Measurements from ENCODE around the gene PLB1.
A peak's percentile ranks its signal among the peaks of the same experiment; 100 is the strongest.

The PLB1 gene

GRCh38 chr2:28591711-28592335 is 96.0 kb downstream of the PLB1 start:
- no peaks in the 10 kb centered on the region for H3K27me3 ChIP-seq (ENCODE audit: control insufficient read depth in 1 of 2, insufficient read depth in 2 of 2, low read length in 2 of 2)
- H3K9ac ChIP-seq (ENCODE audit: low read length in 2 of 2), result no peak overlapping the region
- no peak overlapping the region for H3K4me3 ChIP-seq (ENCODE audit: low read length in 2 of 2)
- no peak overlapping the region for H3K27ac ChIP-seq (ENCODE audit: low read length)
- no peaks in the 10 kb centered on the region for H3K36me3 ChIP-seq (ENCODE audit: control insufficient read depth in 2 of 2, insufficient read depth in 2 of 2, low read length in 2 of 2)
- peaks cover 17% of the 10 kb centered on the region for H3K4me1 ChIP-seq (ENCODE audit: control insufficient read depth, insufficient read depth, low read length)
- H3K9me3 ChIP-seq (ENCODE audit: control insufficient read depth in 2 of 2, low read length in 2 of 2), result no peaks in the 10 kb centered on the region

GRCh38 chr2:28592481-28592880 is 96.6 kb downstream of the PLB1 start:
- Histone ChIP-seq H3K27ac (ENCODE audit: low read length) (no peak overlapping the region), H3K9me3 (ENCODE audit: control insufficient read depth in 2 of 2, low read length in 2 of 2) (no peaks in the 10 kb centered on the region), H3K4me3 (ENCODE audit: low read length in 2 of 2) (no peak overlapping the region), H3K36me3 (ENCODE audit: control insufficient read depth in 2 of 2, insufficient read depth in 2 of 2, low read length in 2 of 2) (no peaks in the 10 kb centered on the region), H3K27me3 (ENCODE audit: control insufficient read depth in 1 of 2, insufficient read depth in 2 of 2, low read length in 2 of 2) (no peaks in the 10 kb centered on the region), H3K9ac (ENCODE audit: low read length in 2 of 2) (no peak overlapping the region), H3K4me1 (ENCODE audit: control insufficient read depth, insufficient read depth, low read length) (peaks cover 17% of the 10 kb centered on the region)

- H3K9ac ChIP-seq (ENCODE audit: low read length in 2 of 2), result no peak overlapping the region
- H3K36me3 ChIP-seq (ENCODE audit: control insufficient read depth in 2 of 2, insufficient read depth in 2 of 2, low read length in 2 of 2), result no peaks in the 10 kb centered on the region
- no peaks in the 10 kb centered on the region for H3K27me3 ChIP-seq (ENCODE audit: control insufficient read depth in 1 of 2, insufficient read depth in 2 of 2, low read length in 2 of 2)
- H3K27ac ChIP-seq (ENCODE audit: low read length), result no peak overlapping the region
- H3K9me3 ChIP-seq (ENCODE audit: control insufficient read depth in 2 of 2, low read length in 2 of 2), result no peaks in the 10 kb centered on the region
- peaks cover 24% of the 10 kb centered on the region for H3K4me1 ChIP-seq (ENCODE audit: control insufficient read depth, insufficient read depth, low read length)
- H3K4me3 ChIP-seq (ENCODE audit: low read length in 2 of 2), result no peak overlapping the region
These were observed 97.4 kb downstream of the PLB1 start for GRCh38 chr2:28593160-28593755.

- Histone ChIP-seq H3K36me3 (ENCODE audit: control insufficient read depth in 2 of 2, insufficient read depth in 2 of 2, low read length in 2 of 2) (no peaks in the 10 kb centered on the region), H3K4me1 (ENCODE audit: control insufficient read depth, insufficient read depth, low read length) (peaks cover 31% of the 10 kb centered on the region), H3K4me3 (ENCODE audit: low read length in 2 of 2) (peak overlapping the region; percentile 32 to 55), H3K9ac (ENCODE audit: low read length in 2 of 2) (peak overlapping the region; percentile 74 to 79), H3K9me3 (ENCODE audit: control insufficient read depth in 2 of 2, low read length in 2 of 2) (no peaks in the 10 kb centered on the region), H3K27me3 (ENCODE audit: control insufficient read depth in 1 of 2, insufficient read depth in 2 of 2, low read length in 2 of 2) (no peaks in the 10 kb centered on the region), H3K27ac (ENCODE audit: low read length) (peak overlapping the region; percentile 95)
These were observed 98.1 kb downstream of the PLB1 start for GRCh38 chr2:28594000-28594331.

GRCh38 chr2:28594332-28595108 is 98.7 kb downstream of the PLB1 start:
- Histone ChIP-seq H3K4me3 (ENCODE audit: low read length in 2 of 2) (peak overlapping the region; percentile 32 to 55), H3K36me3 (ENCODE audit: control insufficient read depth in 2 of 2, insufficient read depth in 2 of 2, low read length in 2 of 2) (no peaks in the 10 kb centered on the region), H3K27ac (ENCODE audit: low read length) (peak overlapping the region; percentile 95), H3K9ac (ENCODE audit: low read length in 2 of 2) (peak overlapping the region; percentile 74 to 79), H3K4me1 (ENCODE audit: control insufficient read depth, insufficient read depth, low read length) (peaks cover 37% of the 10 kb centered on the region), H3K27me3 (ENCODE audit: control insufficient read depth in 1 of 2, insufficient read depth in 2 of 2, low read length in 2 of 2) (no peaks in the 10 kb centered on the region), H3K9me3 (ENCODE audit: control insufficient read depth in 2 of 2, low read length in 2 of 2) (no peaks in the 10 kb centered on the region)

- no peak overlapping the region for H3K4me3 ChIP-seq (ENCODE audit: low read length in 2 of 2)
- H3K27ac ChIP-seq (ENCODE audit: low read length), result peak overlapping the region; percentile 95
- H3K9me3 ChIP-seq (ENCODE audit: control insufficient read depth in 2 of 2, low read length in 2 of 2), result no peaks in the 10 kb centered on the region
- peaks cover 37% of the 10 kb centered on the region for H3K4me1 ChIP-seq (ENCODE audit: control insufficient read depth, insufficient read depth, low read length)
- no peaks in the 10 kb centered on the region for H3K36me3 ChIP-seq (ENCODE audit: control insufficient read depth in 2 of 2, insufficient read depth in 2 of 2, low read length in 2 of 2)
- H3K9ac ChIP-seq (ENCODE audit: low read length in 2 of 2), result peak overlapping the region; percentile 74 to 79
- H3K27me3 ChIP-seq (ENCODE audit: control insufficient read depth in 1 of 2, insufficient read depth in 2 of 2, low read length in 2 of 2), result no peaks in the 10 kb centered on the region
These were observed 99.5 kb downstream of the PLB1 start for GRCh38 chr2:28595323-28595722.

- Histone ChIP-seq H3K4me1 (ENCODE audit: control insufficient read depth, insufficient read depth, low read length) (peaks cover 37% of the 10 kb centered on the region), H3K9ac (ENCODE audit: low read length in 2 of 2) (peak overlapping the region; percentile 21 to 25), H3K9me3 (ENCODE audit: control insufficient read depth in 2 of 2, low read length in 2 of 2) (no peaks in the 10 kb centered on the region), H3K36me3 (ENCODE audit: control insufficient read depth in 2 of 2, insufficient read depth in 2 of 2, low read length in 2 of 2) (no peaks in the 10 kb centered on the region), H3K27ac (ENCODE audit: low read length) (peak overlapping the region; percentile 46), H3K4me3 (ENCODE audit: low read length in 2 of 2) (no peak overlapping the region), H3K27me3 (ENCODE audit: control insufficient read depth in 1 of 2, insufficient read depth in 2 of 2, low read length in 2 of 2) (no peaks in the 10 kb centered on the region)
These were observed 102.6 kb downstream of the PLB1 start for GRCh38 chr2:28598484-28598883.

- Histone ChIP-seq H3K27me3 (ENCODE audit: control insufficient read depth in 1 of 2, insufficient read depth in 2 of 2, low read length in 2 of 2) (no peaks in the 10 kb centered on the region), H3K4me1 (ENCODE audit: control insufficient read depth, insufficient read depth, low read length) (peaks cover 24% of the 10 kb centered on the region), H3K4me3 (ENCODE audit: low read length in 2 of 2) (no peak overlapping the region), H3K36me3 (ENCODE audit: control insufficient read depth in 2 of 2, insufficient read depth in 2 of 2, low read length in 2 of 2) (no peaks in the 10 kb centered on the region), H3K9me3 (ENCODE audit: control insufficient read depth in 2 of 2, low read length in 2 of 2) (no peaks in the 10 kb centered on the region), H3K9ac (ENCODE audit: low read length in 2 of 2) (no peak overlapping the region), H3K27ac (ENCODE audit: low read length) (no peak overlapping the region)
These were observed 104.3 kb downstream of the PLB1 start for GRCh38 chr2:28600181-28600580.

- Histone ChIP-seq H3K36me3 (ENCODE audit: control insufficient read depth in 2 of 2, insufficient read depth in 2 of 2, low read length in 2 of 2) (no peaks in the 10 kb centered on the region), H3K4me3 (ENCODE audit: low read length in 2 of 2) (no peak overlapping the region), H3K27me3 (ENCODE audit: control insufficient read depth in 1 of 2, insufficient read depth in 2 of 2, low read length in 2 of 2) (no peaks in the 10 kb centered on the region), H3K9ac (ENCODE audit: low read length in 2 of 2) (no peak overlapping the region), H3K27ac (ENCODE audit: low read length) (no peak overlapping the region), H3K9me3 (ENCODE audit: control insufficient read depth in 2 of 2, low read length in 2 of 2) (no peaks in the 10 kb centered on the region), H3K4me1 (ENCODE audit: control insufficient read depth, insufficient read depth, low read length) (peaks cover 31% of the 10 kb centered on the region)
These were observed 105.8 kb downstream of the PLB1 start for GRCh38 chr2:28601616-28602015.

- Histone ChIP-seq H3K4me1 (ENCODE audit: control insufficient read depth, insufficient read depth, low read length) (peaks cover 34% of the 10 kb centered on the region), H3K4me3 (ENCODE audit: low read length in 2 of 2) (no peak overlapping the region)
These were observed 106.3 kb downstream of the PLB1 start for GRCh38 chr2:28602136-28602660.

More at GRCh38 chr2:28602136-28602660, 106.3 kb downstream of the PLB1 start:
- H3K9me3 ChIP-seq (ENCODE audit: control insufficient read depth in 2 of 2, low read length in 2 of 2), result no peaks in the 10 kb centered on the region
- H3K36me3 ChIP-seq (ENCODE audit: control insufficient read depth in 2 of 2, insufficient read depth in 2 of 2, low read length in 2 of 2), result no peaks in the 10 kb centered on the region
- no peak overlapping the region for H3K27ac ChIP-seq (ENCODE audit: low read length)
- no peak overlapping the region for H3K9ac ChIP-seq (ENCODE audit: low read length in 2 of 2)
- H3K27me3 ChIP-seq (ENCODE audit: control insufficient read depth in 1 of 2, insufficient read depth in 2 of 2, low read length in 2 of 2), result no peaks in the 10 kb centered on the region
